ENCODE results near the gene RFC1. TPM values are rescaled to one million over a fixed set of nuclear protein-coding genes. Genes with fewer than 3 reads are reported as not detected.

Gene RFC1
- total and polyA plus RNA-seq, 2 experiments from 2014 or later = 21.5 to 29.5 TPM

- Histone ChIP-seq H3K27me3 (no peaks in the 10 kb centered on the region), H3K27ac (no peak overlapping the region), H3K9me3 (ENCODE audit: low read depth) (no peaks in the 10 kb centered on the region), H3K36me3 (peaks cover 14% of the 10 kb centered on the region), H3K4me1 (ENCODE audit: low read depth) (no peaks in the 10 kb centered on the region), H3K4me3 (no peak overlapping the region)
- TF ChIP-seq CTCF (IDR thresholded peaks at IDR 0.05; ENCODE audit: low read depth, low read length) = no peak
- DNase-seq (ENCODE audit: low read depth in 1 of 2, low spot score in 1 of 2) = no peak
Observed at GRCh38 chr4:39324897-39325613, 41.1 kb downstream of the RFC1 start.

GRCh38 chr4:39324446-39324845, 41.7 kb downstream of the RFC1 start:
- H3K9me3 ChIP-seq (ENCODE audit: low read depth) = no peaks in the 10 kb centered on the region
- no peak overlapping the region for H3K4me3 ChIP-seq
- peaks cover 17% of the 10 kb centered on the region for H3K36me3 ChIP-seq
- no peak for TF ChIP-seq CTCF (IDR thresholded peaks at IDR 0.05; ENCODE audit: low read depth, low read length)
- no peaks in the 10 kb centered on the region for H3K4me1 ChIP-seq (ENCODE audit: low read depth)
- no peaks in the 10 kb centered on the region for H3K27me3 ChIP-seq
- H3K27ac ChIP-seq = no peak overlapping the region
- no peak for DNase-seq (ENCODE audit: low read depth in 1 of 2, low spot score in 1 of 2)

GRCh38 chr4:39323821-39324220, 42.3 kb downstream of the RFC1 start:
- peaks cover 23% of the 10 kb centered on the region for H3K36me3 ChIP-seq
- DNase-seq (ENCODE audit: low read depth in 1 of 2, low spot score in 1 of 2) = peak in 1 of 2 donors; percentile 43
- H3K27me3 ChIP-seq = no peaks in the 10 kb centered on the region
- no peak overlapping the region for H3K27ac ChIP-seq
- TF ChIP-seq CTCF (IDR thresholded peaks at IDR 0.05; ENCODE audit: low read depth, low read length) = no peak
- H3K4me3 ChIP-seq = no peak overlapping the region
- no peaks in the 10 kb centered on the region for H3K9me3 ChIP-seq (ENCODE audit: low read depth)
- H3K4me1 ChIP-seq (ENCODE audit: low read depth) = no peaks in the 10 kb centered on the region

- Histone ChIP-seq H3K27ac (no peak overlapping the region), H3K9me3 (ENCODE audit: low read depth) (no peaks in the 10 kb centered on the region), H3K4me1 (ENCODE audit: low read depth) (no peaks in the 10 kb centered on the region), H3K36me3 (peaks cover 25% of the 10 kb centered on the region), H3K27me3 (no peaks in the 10 kb centered on the region), H3K4me3 (no peak overlapping the region)
- peak in 1 of 2 donors; percentile 25 for DNase-seq (ENCODE audit: low read depth in 1 of 2, low spot score in 1 of 2)
- no peak for TF ChIP-seq CTCF (IDR thresholded peaks at IDR 0.05; ENCODE audit: low read depth, low read length)
Observed at GRCh38 chr4:39320381-39321115, 45.6 kb downstream of the RFC1 start.

- DNase-seq (ENCODE audit: low read depth in 1 of 2, low spot score in 1 of 2) = peak in 1 of 2 donors; percentile 89
- Histone ChIP-seq H3K36me3 (peaks cover 25% of the 10 kb centered on the region), H3K4me1 (ENCODE audit: low read depth) (no peaks in the 10 kb centered on the region), H3K9me3 (ENCODE audit: low read depth) (no peaks in the 10 kb centered on the region), H3K27ac (no peak overlapping the region), H3K27me3 (no peaks in the 10 kb centered on the region), H3K4me3 (no peak overlapping the region)
- TF ChIP-seq CTCF (IDR thresholded peaks at IDR 0.05; ENCODE audit: low read depth, low read length) = no peak
Observed at GRCh38 chr4:39319676-39320075, 46.5 kb downstream of the RFC1 start.

Data from cardiac muscle cell (in vitro differentiated cells and primary cell).